OCI-LY7 (cell line): ENCODE measurements around the gene ABCB1.

Experiments used
- CTCF ChIP-seq: fragments of 200-600 bp; sonication (generic); conservative IDR thresholded peaks from 2 replicates; pipeline ENCODE4 v1.5.1; 2014; ENCODE audit warnings: mild to moderate bottlenecking, antibody characterized with exemption, low read length, moderate library complexity, mixed read lengths
- EZH2phosphoT487 ChIP-seq: fragments of 200-600 bp; sonication (generic); IDR thresholded peaks from 2 replicates; pipeline ENCODE4 v1.6.1; 2018; ENCODE audit warnings: low read depth, borderline replicate concordance, mild to moderate bottlenecking, mixed run types, antibody characterized with exemption, low read length, moderate library complexity, mixed read lengths

GRCh38 chr7:87517136-87517815 is 83.4 kb downstream of the ABCB1 start:
- TF ChIP-seq CTCF (no peak), EZH2phosphoT487 (no peak)
